ENCODE data around the gene ALDH1L2.
"Not testable (repeated sequence)": the region's sequence is repeated elsewhere in the genome, so short reads cannot be mapped to it uniquely, and the experiment has no call there.

The ALDH1L2 gene

DNA sequence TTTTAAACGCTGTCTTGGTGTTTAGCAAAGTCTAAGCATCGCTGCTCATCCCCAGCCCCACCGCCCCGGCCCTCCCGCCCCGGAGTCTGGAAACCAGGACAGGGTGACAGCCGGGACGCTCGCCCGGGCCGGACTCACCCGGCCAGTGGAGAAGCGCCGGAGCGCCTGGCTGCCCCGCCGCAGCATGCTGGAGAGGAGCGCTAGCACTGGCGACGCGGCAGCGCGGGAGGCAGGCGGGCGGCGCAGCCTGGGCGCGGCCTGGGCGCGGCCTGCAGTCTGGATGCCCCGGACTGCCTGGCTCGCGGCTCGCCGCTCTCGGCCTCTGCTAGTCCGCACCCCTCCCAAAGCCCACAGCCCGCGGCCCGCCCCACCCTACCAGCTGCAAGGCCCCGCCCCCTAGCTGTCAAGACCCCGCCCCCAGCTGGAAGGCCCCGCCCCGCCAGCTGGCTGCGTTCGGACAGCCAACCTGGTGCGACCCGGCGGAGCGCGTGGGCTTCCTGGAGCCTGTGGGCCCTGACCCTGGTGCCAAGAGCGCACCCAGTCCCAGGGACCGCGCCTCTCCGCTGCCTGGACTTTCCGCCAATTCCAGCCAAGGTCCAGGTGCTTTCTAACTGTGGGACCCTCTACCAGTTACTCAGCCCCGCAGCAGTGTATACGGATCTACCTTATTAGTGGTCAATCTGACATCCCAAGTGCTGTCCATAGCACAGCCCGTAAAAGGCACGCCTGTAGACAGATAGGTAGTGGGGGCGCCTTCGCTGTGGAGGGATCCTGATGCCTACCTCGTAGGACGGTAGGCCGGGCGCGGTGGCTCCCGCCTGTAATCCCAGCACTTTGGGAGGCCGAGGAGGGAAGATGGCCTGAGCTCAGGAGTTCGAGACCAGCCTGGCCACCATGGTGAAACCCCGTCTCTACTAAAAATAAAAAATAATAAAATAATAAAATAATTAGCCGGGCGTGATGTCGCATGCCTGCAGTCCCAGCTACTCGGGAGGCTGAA is at the start of gene ALDH1L2:
Gene ALDH1L2, minus strand, starts transcription at position 208 of the 1,000 bp plus-strand sequence. Its CDS starts 22 bp downstream, at position 186.
- DNase-seq, result peak; percentile 89

DNA sequence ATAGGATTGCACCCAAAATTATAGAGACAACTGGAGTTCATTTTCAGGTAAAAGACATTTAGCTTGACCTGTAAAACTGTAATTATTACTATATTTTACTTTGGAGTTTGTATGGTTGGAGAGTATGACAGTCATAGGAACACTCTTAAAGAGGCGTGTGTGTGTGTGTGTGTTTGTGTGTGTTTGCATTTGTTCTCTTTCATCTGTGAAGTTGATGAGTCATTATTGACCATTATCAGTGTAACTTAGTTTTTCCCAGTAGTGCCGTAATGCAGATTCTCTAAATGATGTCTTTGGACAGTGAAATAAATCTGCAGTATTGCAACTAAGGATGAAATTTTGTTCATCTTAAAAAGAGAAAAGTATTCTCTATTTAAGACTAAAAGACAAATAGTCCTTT is 36.3 kb upstream of the ALDH1L2 start:
- DNase-seq, result no peak

DNA sequence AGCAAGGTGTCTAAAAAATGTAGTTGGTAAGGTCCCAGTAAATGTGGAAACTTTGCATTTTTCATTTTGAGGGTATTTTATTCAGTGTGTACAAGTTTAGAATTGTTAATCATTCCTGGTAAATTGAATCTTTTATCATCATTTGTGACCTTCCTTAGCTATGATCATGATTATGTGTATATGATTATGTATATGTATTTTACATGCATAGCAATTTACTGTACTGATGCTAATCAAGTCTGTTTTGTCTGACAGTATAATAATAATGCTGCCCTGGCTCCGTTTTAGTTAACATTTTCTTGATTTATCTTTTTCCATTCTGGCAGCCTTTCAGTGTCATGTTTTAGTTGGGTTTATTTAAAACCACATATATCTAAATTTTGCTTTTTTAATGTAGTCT is 32.7 kb upstream of the ALDH1L2 start:
- DNase-seq, result no peak

DNA sequence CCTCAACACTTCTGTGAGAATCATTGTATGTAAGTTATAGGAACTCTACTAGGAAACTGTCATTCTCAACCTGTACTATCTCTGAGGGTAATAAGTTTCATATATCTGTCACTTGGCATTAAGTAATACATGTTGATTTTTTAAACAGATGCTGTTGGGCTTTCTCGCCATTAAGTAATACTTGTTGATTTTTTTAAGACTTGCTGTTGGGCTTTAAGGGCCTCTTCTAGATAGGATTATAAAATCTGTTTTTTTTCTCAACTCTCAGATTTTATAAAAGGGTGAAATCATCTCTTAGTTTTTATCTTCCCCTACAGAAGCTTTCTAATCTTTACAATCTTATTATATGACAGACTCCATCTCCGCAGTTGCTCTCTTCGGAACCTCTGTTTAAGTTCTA is 28.8 kb upstream of the ALDH1L2 start:
- DNase-seq, result no peak

DNA sequence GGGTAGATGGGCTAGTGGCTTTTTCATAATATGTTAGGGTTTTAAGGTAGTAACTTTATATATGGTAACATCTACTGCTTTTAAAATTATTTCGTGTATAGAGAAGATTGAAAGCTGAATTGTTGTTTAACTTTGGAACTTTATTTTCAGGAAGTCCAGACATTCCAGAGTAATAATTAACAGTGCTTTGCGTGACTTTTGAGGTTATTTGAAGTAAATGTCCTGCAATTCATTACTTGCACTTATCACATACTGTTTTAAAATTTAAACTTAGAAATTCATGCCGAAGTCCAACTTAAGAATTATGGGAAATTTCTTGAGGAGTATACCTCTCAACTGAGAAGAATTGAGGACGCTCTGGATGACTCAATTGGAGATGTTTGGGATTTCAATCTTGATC is 26.6 kb upstream of the ALDH1L2 start:
- no peak for DNase-seq

DNA sequence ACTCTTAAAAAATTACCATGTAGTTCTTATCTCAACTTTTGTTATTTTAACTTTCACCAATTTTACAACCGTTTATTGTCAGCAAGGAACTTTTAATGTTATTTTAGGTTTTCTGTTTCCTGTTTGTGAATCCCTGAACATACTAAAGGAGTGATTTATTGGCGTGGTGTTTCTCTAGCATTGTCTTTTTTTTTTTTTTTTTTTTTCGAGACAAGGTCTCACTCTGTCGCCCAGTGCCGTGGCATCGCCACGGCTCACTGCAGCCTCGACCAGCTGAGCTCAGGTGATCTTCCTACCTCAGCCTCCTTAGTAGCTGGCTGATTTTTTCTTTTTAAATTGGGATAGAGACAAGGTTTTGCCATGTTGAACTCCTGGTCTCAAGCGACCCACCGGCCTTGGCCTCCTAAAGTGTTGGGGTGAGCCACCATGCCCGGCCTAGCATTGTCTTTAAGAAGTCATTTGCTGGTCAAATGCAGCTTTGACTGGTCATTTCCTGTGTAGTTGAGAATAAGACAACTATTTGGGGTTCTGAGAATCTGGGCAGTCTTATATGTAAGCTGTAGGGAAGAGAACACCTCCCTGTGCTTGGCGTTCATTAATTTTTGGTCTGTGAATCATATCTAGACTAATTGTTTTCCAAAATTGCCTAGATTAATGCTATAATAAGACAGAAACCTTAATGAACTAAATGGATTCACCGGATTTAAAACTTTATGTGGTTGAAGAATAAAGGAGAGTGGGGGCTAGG is 25.4 kb upstream of the ALDH1L2 start:
- DNase-seq, result no peak

DNA sequence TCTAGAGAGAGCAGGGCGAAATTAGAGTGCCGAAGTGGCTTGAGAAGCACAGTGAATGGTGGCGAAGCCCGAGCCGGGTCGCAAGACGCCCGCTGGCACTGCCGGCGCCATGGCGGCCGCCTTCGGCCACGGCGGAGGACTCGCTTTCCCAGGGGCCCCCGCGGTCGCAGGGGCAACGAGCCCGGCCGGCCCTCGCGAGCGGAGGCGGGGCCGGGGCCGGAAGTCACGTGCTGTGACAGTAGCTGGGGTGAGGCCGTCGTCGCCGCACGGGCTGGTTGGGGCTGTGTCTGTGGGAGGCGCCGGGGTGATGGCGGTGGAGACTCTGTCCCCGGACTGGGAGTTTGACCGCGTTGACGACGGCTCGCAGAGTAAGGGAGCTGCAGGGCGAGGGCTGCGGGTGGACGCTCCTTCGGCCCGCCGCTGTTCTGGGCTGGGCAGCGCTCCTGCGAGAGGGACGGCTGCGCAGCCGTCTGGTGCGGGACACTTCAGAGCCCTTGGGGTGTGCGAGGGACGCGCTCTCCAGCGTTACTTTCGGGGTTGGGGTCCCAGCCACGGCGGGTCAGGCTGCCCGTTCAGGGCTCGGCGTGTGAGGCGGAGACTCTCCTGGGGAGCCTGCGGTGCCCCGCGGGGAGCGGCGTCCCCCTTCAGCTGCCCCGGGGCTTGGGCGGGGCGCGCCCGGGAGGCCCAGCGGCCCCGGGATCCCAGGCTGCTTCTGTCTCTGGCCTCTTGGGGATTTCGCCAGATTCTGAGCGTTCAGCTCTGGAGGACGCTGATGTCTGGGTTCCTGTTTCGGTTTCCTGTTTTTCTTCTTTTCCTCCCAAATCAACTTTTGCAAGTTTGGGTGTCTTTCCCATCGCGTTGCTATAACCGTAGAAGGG is 23.5 kb upstream of the ALDH1L2 start, which contains the start of gene WASHC4:
Gene WASHC4, plus strand, starts transcription at position 238 of the 878 bp plus-strand sequence. Its CDS starts 70 bp downstream, at position 308.
- DNase-seq, result peak; percentile 97

DNA sequence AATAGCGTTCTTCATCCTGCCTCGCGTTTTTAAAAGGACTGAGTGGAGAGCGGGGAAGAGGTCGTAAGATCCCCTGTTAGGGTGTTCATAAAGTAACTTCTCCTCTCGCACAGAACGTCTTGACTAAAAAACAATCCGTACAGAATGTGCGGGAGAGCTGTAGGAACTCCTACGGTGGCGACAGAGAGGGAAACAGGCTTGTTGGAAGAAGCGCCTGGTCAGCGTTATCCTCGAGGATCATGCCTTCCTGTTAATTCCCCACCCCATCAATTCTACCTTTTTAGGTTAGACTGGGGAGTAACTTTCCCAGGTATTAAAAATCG is 22.9 kb upstream of the ALDH1L2 start:
- DNase-seq, result no peak

DNA sequence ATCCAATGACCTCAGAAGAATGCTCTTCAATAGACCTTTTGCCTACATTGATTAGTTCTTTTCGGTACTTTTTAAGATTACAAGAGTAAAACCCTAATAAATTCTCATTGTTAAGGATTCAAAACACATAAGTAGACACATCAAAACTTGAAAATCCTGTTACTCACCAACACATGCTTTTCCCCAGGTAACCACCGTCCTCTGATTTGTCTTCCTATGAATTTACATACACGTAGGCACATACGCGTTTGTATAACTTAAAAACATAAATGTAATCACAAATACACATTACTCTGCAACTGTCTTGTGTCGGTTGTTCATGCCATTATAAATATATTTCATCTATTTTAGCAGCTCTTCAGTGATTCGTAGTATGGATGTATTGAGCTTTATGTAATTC is 22.4 kb upstream of the ALDH1L2 start:
- no peak for DNase-seq

DNA sequence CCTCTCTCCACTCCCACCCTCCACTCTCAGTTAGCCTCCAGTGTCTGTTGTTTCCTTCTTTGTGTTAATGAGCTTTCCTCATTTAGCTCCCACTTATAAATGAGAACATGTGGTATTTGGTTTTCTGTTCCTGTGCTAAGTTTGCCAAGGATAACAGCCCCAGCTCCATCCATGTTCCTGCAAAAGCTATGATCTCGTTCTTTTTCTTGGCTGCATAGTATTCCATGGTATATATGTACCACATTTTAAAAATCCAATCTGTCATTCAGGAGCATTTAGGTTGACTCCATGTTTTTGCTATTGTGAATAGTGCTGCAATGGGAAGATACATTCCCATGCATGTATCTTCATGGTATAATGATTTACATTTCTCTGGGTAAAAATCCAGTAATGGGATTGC is 20.5 kb upstream of the ALDH1L2 start:
- no peak for DNase-seq

DNA sequence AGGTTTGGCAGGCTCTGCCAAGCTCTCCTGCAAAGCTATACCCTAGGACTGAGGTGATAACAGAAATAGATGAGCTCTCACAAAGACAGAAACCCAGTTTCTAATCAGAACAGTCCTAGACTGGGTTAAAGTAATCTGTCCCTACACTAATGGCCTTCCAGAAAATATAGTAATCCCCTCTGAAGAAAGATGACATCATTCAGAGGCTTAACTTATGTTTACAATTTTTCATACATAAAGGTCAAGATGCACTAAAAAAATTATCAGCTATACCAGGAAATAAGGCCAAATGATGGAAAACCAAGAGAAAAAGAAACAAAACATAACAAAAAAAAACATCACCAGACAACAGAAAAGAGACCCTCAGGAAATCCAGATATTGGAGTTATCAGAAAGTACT is 18.4 kb upstream of the ALDH1L2 start:
- no peak for DNase-seq

DNA sequence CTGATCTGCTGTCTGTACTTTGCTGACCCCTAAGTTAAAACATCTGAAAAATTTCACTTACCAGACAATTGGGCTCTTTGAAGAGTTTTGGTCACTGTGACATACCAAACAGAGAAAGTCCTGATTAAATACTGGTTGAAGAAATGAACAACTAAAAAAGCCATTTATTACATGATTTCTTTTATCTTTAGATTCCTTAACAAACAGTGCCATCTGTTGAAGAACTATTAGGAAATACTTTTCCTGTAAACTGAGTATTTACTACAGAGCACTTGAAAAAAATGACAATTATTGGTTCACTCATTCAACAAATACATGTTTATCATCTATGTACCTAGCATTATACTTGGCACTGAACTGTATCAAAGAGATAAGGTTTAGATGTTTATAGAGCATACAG is 16.7 kb upstream of the ALDH1L2 start:
- no peak for DNase-seq

DNA sequence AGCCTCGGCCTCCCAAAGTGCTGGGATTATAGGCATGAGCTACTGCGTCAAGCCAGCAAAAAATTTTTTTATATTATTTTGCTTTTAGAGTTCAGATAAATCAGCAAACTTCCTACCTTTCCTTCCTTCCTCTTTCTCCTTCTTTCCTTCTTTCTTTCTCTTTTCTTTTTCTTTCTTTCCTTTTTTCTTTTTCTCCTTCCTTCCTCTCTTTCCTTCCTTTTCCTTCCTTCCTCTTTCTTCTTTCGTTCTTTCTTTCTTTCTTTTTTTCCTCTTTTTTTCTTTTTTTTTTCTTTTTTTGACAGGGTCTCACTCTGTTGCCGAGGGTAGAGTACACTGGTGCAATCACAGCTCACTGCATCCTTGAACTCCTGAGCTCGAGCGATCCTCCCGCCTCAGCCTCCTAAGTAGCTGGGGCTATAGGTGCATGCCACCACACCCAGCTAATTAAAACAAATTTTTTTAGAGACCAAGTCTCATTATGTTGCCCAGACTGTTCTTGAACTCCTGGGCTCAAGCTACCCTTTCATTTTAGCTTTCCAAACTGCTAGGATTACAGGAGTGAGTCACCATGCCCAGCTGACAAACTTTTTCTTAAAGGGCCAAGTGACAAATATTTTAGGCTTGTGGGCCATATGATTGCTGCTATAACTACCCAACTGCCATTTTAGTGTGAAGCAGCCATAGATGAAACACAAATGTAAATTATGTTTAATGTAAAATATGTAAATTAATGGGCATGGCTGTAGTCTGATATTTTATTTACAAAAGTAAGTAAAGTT is 16.1 kb upstream of the ALDH1L2 start:
- DNase-seq, result no peak

DNA sequence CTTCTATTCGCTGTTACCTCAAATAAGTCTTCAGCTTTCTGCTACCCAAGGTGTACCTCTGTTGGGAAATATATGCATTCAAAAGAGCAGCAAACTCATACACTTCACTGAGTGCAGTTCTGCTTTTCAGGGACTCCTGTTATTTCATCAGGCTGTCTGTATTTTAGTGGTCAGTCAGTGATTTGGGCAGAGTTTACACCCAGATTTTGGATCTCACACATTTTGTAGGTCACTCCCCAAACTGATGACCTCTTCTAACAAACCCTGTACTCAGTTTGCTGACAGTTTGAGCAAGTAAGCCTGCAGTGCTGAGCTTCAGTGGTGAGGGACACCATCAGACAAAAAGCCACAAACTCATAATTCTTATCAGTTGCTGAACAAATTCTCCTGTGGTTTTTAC is 15.1 kb upstream of the ALDH1L2 start:
- DNase-seq, result no peak

DNA sequence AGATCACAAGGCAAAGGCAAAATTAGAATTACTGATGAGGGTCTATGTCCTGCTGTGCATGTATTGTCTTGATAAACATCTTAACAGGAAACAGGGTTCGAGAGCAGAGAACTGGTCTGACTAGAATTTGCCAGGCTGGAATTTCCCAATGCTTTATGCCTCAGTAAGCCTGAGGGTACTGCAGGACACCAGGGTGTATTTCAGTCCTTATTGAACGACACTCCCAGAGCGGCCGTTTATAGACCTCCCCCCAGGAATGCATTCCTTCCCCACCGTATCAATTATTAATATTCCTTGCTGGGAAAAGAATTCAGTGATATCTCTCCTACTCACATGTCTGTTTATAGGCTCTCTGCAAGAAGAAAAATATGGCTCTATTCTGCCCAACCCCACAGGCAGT is 11.1 kb upstream of the ALDH1L2 start:
- not testable (repeated sequence) for DNase-seq

DNA sequence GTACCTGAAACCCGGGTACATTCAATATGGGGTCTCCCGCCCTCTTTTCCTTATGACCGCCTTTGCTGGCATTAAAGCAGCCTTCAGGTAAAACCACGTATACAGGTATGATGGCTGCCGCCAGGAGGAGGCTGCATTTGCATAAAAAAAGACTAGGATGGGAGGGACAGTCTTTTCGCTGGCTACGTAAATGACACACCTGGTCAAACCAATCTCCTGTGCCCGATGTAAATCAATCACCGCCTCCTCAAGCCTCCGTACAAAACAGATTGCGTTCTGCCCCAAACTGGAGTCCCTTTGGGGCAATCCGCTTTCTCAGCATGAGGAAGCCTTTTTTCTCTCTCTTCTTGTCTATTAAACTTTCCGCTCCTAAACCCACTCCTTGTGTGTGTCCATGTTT is 8.1 kb upstream of the ALDH1L2 start:
- DNase-seq, result no peak

DNA sequence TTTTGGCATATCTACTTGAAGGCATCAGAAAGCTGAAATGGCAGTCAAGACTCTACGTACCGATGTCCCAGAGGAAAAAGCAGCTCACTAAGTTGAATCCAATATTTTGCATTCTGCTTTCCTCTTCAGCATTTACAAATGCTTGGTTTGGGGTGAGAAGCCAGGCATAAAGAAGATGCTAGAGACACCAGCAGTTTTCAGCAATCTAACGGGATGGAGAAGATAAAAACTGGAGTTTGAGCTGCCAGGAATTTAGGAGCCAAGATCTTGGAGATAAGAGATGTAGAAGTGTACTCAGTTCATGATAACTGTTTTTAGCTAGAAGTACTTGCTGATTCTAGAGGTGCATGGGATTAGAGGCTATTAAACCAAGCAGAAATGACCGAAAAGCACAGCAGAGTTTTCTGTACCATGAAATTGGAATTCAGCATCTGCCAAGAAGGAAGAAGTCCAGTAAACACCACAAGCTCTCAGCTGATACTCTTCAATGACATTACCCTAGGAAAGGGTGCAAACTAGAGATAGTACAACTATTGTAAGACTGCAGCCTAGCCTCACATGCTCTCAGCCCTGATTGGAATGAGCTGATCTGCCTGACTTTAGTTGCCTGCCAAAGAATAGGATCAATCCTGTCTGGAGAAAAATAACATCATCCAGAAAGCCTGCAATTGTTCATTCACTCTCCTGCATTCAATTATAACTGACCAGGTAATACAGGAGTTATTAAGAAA is 7.4 kb upstream of the ALDH1L2 start:
- no peak for DNase-seq

DNA sequence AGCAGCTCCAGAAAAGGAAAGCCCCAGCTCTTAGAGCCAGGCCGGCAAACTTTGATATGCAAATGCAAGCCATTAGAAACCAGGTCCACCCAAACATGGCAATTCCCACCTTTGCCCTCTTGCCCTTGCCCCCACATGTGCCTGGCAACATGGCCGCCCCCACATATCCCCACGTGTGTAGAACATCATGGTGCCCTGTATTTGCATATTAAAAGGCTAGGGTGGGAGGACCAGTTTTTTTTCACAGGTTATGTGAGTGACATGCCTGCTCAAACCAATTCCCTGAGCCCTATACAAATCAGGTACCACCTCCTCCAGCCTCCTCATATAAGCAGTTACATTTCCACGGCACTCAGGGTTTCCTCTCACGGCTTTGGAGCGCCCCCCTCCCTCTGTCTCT is 6.1 kb upstream of the ALDH1L2 start:
- DNase-seq, result no peak

DNA sequence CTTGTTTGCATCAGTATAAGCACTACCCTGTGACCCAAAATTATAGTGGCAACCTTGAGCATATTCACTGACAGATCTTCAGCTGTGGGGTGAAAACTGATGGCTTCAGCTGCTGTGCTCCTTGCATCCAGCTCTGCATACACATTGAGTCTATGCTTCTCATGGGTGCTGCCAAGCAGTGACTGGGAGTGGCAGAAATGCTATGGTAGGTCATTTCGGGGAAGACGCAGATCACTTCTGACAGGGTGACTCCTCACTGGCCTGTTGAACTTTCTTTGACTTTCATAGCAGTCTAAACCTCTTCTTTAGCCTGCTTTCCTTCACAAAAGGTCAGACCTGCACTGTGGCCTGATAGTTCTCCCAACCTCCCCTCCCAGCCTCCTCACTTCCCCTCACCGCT is 5.6 kb upstream of the ALDH1L2 start:
- no peak for DNase-seq

DNA sequence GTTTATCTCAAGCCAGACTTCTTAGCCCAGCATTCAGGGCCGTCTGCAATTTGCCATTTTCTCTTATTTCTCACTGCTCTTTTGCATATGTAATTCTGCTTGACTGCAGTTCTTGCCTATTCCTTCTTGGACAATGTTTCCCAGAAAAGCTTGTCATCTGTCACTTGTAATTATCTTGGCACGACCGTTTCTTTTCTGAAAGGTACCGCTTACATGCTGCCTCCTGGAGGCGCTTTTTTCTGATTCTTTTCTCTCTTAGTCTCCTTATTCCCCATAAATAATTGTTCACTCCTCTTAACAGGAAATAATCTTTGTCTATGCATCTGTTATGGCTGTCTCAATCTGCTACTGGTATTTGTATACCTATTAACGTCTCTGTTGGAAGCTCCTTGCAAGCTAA is 1.2 kb upstream of the ALDH1L2 start:
- no peak for DNase-seq

DNA sequence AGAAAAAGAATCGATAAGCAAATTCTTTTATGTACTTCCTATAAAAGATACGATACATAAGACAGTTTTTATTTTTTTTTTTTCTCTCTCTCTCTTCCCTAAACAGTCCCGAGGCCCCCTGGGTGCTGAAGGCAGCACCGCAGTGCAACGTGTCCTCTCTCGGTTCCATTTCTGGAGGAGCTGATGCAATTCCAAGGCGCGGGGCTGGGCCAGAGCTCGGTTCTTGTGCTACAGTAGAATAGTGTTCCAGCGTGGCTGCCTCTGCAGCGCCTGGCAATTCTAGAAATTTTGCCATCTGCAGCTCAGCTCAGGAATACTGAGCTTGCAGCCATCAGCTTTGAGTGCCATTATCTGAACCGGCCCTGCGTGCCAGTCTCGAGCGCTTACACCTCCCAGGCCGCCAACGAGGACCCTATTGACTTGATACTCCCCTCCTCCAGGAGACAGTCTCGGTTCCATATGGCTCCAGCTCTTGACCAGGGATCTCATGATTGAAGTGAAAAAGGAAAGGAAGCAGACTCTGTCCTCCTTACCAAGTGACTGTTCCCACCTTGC is 630 bp downstream of the ALDH1L2 start:
- DNase-seq, result peak; percentile 73

Data from right forelimb (tissue), 1 donor.